ENCODE data around the gene NOC2L. TPM values are rescaled to one million over a fixed set of nuclear protein-coding genes. Genes with fewer than 3 reads are reported as not detected.

Gene NOC2L
- total RNA-seq, 1 donor from 2014 or later = 73.9 TPM

DNA sequence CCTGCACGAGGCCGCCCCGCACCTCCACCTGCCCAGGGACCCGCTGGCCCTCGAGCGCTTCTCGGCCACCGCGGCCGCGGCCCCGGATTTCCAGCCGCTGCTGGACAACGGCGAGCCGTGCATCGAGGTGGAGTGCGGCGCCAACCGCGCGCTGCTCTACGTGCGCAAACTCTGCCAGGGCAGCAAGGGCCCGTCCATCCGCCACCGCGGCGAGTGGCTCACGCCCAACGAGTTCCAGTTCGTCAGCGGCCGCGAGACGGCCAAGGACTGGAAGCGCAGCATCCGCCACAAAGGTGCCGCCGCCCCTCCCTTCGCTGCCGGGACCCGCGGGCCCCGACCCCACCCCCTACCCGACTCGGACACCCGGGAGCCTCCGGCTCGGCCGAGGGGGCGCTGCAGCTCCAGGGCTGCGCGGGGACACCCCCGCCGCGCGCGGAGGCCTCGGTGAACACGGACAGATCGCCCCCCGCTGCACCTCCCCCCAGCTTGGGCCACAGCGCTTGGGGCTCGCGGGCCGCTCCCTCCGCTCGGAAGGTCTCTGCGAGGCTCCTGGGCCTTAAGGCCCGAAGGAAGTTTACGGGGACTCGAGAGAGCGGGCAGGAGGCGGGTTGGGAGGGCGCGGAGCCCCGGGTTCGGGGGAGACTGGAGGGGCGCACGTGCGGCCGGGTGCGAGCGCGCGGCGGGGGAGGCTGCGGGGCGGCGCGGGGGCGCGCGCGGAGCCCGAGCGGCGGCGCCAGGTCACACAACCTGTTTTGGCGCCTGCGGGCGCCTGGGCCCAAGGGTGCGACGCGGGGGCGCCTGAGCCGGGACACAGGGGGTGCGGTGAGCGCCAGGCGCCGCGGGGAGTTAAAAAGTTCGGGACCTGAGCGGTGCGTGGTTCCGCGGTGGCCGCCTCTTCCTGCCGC is 34.1 kb downstream of the NOC2L start:
- no peak for TF ChIP-seq CTCF (conservative IDR thresholded peaks at IDR 0.05; ENCODE audit: low read depth, low read length)
- peak overlapping the region; percentile 49 for H3K4me3 ChIP-seq (ENCODE audit: low read depth, low read length)
- no peak for DNase-seq (ENCODE audit: low read depth)

- DNase-seq (ENCODE audit: low read depth) = no peak
- peak overlapping the region; percentile 49 for H3K4me3 ChIP-seq (ENCODE audit: low read depth, low read length)
- no peak for TF ChIP-seq CTCF (conservative IDR thresholded peaks at IDR 0.05; ENCODE audit: low read depth, low read length)
These were observed 34.9 kb downstream of the NOC2L start for GRCh38 chr1:923991-924655.

- TF ChIP-seq CTCF (conservative IDR thresholded peaks at IDR 0.05; ENCODE audit: low read depth, low read length) = no peak
These were observed 35.7 kb downstream of the NOC2L start, which contains the start of gene SAMD11 for GRCh38 chr1:923131-923990. SAMD11 (plus strand) TSS chr1:923923; CDS start chr1:924432, 509 bp downstream.

DNA sequence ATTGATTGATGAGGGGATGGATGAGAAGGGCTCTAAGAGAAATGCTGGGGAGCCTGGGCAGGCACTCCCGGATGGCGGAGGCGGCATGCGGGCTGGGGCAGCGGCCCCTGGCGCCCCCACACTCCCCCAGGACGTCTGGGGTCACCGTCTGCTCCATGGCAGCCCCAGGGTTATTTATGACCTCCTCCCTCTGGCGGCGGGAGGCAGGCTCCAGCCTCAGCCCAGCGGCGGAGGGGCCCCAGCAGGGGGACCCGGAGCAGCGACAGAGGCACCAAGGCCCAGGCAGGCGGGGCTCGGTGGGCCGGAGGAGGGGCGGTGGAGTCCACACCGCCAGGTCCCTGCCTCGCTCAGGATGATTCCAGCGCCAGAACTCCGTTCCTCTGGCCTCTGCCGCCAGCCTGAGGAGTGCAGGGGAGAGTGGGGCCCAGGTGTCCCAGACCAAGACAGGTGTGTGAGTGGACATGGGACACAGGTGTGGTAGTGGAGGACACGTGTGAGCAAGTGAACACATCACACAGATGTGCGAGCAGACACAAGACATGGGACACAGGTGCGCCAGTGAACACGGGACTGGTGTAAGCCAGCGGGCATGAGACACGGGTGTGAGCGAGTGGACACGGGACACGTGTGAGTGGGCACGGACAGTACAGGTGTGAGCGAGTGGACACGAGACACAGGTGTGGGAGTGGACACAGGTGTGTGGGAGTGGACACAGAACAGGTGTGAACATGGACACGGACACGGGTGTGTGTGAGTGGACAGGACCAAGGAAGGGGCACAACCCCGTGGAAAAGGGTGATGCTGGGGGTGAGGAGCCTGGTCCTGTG is 37.8 kb downstream of the NOC2L start:
- no peak overlapping the region for H3K4me3 ChIP-seq (ENCODE audit: low read depth, low read length)
- TF ChIP-seq CTCF (conservative IDR thresholded peaks at IDR 0.05; ENCODE audit: low read depth, low read length) = peak; percentile 50
- no peak for DNase-seq (ENCODE audit: low read depth)

More at GRCh38 chr1:923131-923990, 35.7 kb downstream of the NOC2L start, which contains the start of gene SAMD11:
- peak within 1 kb of the TSS; percentile 49 for H3K4me3 ChIP-seq (ENCODE audit: low read depth, low read length)
- DNase-seq (ENCODE audit: low read depth) = no peak

GRCh38 chr1:920521-920920 is 38.5 kb downstream of the NOC2L start:
- DNase-seq (ENCODE audit: low read depth) = no peak
- TF ChIP-seq CTCF (conservative IDR thresholded peaks at IDR 0.05; ENCODE audit: low read depth, low read length) = no peak
- no peak overlapping the region for H3K4me3 ChIP-seq (ENCODE audit: low read depth, low read length)

DNA sequence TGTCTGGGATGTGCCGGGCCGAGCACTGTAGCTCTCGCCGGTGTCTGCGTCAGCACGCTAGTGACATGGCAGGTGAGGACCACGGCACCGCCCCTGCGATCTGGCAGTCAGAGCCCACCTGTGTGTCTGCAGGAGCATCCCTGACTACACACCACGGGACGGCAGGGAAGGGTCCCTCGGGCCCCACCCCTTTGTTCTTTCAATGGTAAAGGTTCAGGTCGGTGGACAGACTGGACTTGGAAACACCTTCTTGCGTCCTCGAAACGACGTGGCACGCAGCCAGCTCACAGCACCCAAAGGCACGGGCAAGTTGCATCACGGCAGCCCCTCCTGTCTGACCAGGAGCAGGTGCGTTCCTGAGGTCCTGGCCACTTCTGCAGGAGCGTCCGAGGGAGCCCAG is 39.0 kb downstream of the NOC2L start:
- no peak overlapping the region for H3K4me3 ChIP-seq (ENCODE audit: low read depth, low read length)
- no peak for DNase-seq (ENCODE audit: low read depth)
- TF ChIP-seq CTCF (conservative IDR thresholded peaks at IDR 0.05; ENCODE audit: low read depth, low read length) = no peak

Data from epithelial cell of proximal tubule (primary cell).